HT1080 (cell line): ENCODE data around the gene CCL21. TPM values are rescaled to one million over a fixed set of nuclear protein-coding genes. Genes with fewer than 3 reads are reported as not detected.
A peak's percentile ranks its signal among the peaks of the same experiment; 100 is the strongest.

Source experiments
- DNase-seq: peaks from one replicate; pipeline ENCODE4 v3.0.0-alpha.2; 2015; ENCODE audit warnings: low read depth
- total RNA-seq: library from RNA; depleted of rRNA; stranded (reverse); fragments of >200 nt; shearing (Covaris generic); gene quantifications from 2 replicates; pipeline ENCODE4 v1.2.3, GENCODE V29; 2014

CCL21 gene
- total RNA-seq, 1 experiment from 2014 or later = not detected

GRCh38 chr9:34709196-34709978 lies 549 bp downstream of the CCL21 start:
- no peak for DNase-seq

- no peak for DNase-seq
Observed at GRCh38 chr9:34707130-34707529, 2.8 kb downstream of the CCL21 start.

- peak; percentile 71 for DNase-seq
Observed at GRCh38 chr9:34701769-34702736, 7.9 kb downstream of the CCL21 start.

GRCh38 chr9:34701023-34701768 lies 8.7 kb downstream of the CCL21 start:
- DNase-seq = peak; percentile 53

GRCh38 chr9:34694811-34695210 lies 15.1 kb downstream of the CCL21 start:
- DNase-seq = no peak

DNA sequence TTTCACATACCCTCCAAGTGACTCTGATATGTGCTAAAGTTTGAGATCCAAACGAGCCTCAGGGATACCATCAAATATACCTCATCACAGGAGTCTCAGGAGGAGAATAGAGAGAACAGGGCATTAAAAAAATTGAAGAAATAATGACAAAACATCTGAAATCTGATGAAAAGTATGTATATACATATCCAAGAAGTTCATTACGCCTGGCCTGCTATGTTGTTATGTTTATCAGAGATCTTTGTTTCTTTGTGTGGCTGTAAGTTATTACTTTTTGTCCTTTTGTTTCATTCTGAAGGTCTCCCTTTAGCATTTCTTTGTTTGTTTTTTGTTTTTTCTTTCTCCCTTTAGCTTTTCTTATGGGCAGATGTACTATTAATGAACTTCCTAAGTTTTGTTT lies 16.4 kb downstream of the CCL21 start:
- DNase-seq = no peak

DNA sequence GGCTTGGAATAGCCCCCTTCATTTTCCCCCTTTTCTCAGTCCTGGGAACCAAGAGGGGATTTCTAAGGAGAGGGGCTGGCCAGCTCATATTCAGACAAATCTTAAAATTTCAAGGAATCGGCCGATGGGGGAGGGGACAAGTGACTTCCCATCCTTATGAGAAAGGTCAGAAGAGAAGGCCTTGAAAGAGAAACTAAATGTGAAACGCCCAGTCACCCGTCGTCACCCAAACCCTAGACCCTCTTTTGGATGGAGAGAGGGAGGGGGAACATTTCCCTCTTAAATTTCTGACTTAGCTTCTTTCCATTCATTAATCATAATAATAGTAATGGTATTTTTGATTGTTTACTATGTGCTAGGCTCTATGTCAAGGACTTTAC lies 18.0 kb downstream of the CCL21 start:
- no peak for DNase-seq

- DNase-seq = no peak
Observed at GRCh38 chr9:34690983-34691935, 18.7 kb downstream of the CCL21 start, which contains the start of gene CCL19. Gene CCL19 (minus strand): TSS chr9:34691276. CDS start chr9:34691139, 137 bp downstream.

DNA sequence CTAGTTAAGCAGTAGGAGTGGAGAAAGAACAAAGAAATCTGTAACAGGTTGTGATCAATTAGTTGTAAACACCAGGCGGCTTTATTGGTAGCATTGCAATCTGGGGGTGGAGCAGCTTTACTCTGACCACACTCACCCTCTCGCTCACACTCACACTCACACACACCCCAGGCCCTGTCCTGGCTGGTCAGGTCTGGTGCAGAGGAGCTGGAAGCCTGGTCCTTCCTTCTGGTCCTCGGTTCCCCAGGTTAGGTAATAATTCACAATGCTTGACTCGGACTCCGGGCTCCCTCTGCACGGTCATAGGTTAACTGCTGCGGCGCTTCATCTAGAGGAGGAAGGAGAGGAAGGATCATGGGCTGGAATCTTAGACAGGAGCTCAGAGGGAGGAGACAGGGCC lies 20.4 kb downstream of the CCL21 start:
- DNase-seq = no peak

DNA sequence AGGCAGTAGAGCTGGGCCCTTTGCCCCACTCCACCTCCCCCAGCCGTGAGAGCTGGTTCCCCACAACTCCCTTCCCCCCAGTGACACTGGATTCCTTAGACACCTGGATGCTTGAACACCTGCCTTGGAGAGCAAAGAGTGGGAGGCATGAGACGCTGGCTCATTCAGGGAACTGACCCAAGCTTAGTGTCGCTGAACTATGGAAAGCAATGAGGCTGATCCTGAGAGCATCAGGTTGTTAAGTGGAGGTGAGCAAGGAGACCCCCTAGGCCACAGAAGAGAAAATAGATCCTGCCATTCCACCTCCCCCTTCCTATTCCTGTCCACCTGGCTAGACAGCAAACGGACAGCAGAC lies 20.8 kb downstream of the CCL21 start:
- DNase-seq = no peak

- no peak for DNase-seq
Observed at GRCh38 chr9:34688329-34689115, 21.4 kb downstream of the CCL21 start.

DNA sequence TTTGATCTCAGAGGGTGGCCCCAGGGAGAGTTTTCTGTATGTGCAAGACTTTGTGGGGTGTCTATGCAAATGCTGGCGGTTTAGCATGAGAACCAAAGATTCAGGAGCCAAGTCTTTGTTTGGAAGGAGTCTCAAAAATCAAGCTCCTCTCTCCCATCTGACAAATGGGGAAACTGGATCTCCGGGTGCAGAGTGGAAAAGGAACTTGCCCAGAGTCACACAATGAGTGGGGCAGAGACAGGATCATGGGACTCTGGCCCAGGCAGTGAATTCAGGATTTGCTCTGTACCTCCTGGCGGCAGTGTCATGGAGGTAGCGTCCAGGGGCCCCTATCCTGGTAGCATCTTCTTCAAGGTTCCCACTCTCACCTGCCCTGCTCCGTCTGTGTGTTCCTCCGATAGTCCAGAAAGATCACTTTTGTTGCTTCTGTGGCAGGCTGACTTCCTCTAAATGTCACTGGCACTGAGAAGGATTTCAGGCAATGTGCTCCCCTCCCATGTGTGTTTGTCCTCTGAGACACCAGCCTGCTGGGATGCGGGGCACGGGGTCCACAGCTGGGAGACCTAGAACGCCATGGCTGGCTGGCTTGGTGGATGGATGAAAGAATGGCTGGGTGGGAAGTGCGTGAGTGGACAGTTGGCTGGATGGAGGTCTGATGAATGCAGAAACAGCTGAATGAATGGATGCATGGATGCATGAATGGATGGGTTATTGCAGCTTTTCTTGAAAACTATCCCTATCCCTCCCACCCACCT lies 22.5 kb downstream of the CCL21 start:
- DNase-seq = no peak

DNA sequence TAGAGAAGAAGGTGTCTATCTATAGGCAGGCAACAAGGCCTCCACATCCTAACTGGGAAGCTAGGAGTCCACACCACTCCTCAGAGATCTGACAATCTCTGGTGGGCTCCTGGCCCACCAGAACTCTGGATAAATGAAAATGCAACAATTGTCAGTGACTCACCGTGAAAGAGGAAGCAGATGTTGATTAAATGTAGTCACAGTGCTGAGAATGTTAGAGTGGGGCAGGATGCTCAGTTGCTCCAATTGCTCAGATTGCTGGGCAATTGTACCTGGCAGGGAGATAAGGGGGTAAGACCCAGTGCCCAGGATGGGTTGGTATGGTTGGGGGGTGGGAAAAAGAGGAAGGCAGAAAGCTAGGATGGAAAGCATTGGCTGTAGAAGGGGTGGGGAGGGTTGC lies 23.2 kb downstream of the CCL21 start:
- no peak for DNase-seq

- DNase-seq = no peak
Observed at GRCh38 chr9:34686231-34686630, 23.7 kb downstream of the CCL21 start.

DNA sequence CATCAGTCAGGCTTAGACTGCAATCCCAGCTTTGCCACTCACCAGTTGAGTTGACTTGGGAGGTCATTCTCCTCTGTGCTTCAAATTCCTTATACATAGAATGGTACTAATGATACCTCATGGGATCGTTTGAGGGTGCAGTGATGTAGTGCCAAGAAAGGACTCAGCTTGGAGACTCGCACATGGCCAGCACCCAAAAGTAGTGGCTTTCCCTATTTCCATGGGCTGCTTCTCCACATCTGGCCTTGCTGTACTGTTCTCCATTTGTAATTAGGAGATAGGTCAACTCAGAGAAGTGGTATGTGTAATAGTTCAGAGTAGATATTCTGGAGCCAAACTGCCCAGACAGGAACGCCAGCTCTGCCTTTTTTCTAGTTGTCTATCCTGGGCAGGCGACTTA lies 24.3 kb downstream of the CCL21 start:
- DNase-seq = no peak

DNA sequence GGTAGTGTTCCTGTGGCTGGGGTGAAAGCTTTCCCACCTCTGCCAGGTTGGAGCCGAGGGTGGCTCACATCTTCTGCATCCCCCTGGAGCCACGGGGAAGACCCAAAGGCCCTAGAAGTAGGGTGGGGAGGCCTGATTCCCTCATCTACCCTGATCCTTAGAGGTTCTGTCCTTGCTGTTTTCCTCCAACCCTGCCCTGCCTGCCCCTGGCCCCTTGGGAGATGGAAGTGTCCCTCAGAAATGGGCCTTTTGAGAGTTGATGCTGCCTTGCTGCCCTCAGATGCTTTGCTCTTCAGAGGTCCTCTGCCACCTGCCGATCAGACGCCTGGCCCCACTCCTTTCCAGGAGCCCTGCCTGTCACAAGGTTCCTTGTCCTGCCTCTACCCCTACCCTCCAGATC lies 25.1 kb downstream of the CCL21 start:
- no peak for DNase-seq

DNA sequence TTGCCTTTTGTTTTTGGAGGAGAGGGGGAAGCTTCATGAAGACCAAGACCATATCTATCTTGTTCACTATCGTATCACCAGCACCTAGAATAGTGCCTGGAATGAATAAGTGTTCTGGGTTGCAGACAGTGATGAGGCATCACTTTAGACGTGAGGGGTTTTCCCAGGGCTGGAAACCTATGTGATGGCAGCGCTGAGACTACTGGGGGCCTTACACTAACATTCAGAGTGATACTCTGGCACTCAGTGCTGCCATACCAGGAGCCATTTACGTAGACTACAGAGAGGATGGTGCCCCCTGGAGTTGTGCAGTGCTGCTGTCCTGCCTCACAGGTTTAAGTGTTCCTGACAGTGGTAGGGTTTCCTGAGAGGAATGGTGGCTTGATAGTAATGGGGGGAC lies 25.8 kb downstream of the CCL21 start:
- DNase-seq = no peak

DNA sequence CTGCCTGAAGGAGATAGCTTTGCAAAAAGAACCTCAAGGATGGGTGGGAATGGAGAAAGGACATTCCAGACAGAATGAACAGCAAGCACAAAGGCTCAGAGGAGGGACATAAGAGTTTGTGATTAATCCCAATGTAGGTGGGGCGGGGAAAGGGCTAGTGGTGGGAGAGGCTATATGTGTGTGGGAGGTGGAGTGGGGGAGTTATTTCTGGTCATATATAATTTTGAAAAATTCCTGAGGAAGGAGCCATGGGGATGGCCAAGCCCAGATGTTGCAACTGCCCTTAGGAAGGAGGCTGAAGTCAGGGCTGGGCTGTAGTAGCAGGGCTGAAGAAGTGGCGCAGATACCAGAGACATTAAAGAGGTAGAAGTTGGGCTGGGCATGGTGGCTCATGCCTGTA lies 34.1 kb downstream of the CCL21 start:
- DNase-seq = no peak
